NCI-H82 (cell line): ENCODE results near the gene WSCD2.
A peak's percentile ranks its signal among the peaks of the same experiment; 100 is the strongest.
"Not testable (repeated sequence)": the region's sequence is repeated elsewhere in the genome, so short reads cannot be mapped to it uniquely, and the experiment has no call there.

Experiments used
- DNase-seq: peaks from one replicate; lab custom pipeline; 2025; lab: John Stamatoyannopoulos, UW

Gene WSCD2

DNA sequence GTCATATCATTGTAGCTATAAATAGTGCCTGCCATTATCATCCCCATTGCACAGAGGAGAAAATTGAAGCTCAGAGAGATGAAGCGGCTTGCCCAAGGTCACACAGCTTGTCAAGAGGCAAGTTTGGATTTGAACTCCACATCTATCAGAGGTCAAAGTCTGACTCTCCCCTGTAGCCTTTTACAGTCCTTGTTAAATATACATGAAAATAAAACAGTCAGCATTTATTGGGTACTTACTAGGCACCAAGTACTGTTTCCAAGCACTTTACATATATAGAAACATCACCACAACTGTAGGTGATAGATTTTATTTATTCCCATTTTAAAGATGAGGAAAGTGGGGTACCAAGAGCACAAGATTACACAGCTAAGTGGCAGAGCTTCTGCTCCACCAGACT lies 67.2 kb downstream of the WSCD2 start:
- DNase-seq = no peak

GRCh38 chr12:108196921-108197320 lies 67.8 kb downstream of the WSCD2 start:
- no peak for DNase-seq

DNA sequence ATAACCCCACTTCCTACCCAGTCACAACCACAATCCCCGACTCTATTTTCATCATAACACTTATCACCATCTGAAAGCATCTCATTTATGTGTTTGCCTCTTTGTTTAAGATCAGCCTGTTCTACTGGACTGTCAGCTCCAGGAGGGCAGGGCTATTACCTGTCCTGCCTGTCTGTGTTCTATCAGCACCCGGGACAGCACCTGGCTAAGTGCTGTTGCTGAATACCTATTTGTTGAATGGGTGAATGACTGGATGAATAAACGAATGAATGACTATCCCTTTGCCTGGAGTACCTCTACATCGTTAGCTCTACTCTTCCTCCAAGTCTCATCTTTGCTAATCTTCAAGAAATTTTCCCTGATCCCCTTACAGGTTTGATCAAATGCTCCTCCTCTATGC lies 69.0 kb downstream of the WSCD2 start:
- no peak for DNase-seq

DNA sequence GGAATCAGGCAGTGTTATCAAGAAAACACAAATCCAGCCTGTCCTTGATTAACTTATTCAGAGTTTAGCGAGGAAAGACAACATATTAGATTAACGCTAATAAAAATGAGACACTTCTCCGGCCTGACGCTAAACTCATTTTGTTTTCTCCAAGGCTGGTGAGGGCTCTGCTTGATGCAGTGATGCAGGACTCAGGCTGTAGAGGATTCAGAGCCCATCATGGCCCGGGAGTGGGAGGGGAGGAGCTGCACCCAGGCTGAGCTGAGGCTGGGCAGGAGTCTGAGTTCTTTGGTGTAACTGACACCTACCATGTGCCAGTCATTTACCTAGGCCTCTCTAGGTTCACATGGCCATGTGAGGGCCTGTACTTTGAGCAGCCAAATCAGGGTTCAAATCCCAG lies 70.0 kb downstream of the WSCD2 start:
- peak; percentile 48 for DNase-seq

DNA sequence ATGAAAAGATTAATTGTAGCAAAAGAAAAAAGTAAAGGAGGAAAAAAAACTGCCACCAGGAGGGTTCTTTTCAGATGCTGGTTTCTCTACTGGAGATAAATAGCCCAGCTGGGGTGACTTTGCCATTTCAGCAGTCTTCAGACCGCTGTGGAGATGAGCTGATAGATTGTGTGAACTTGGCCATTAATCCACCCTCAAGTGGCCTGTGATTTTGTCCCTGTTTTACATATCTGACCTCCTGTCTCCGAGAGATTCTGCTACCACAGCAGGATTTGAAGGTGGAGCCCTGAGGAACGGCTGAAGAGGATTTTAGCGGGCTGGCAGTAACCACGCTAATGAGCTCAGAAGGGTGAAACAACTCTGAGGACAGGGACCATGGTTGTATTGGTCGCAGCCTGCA lies 72.7 kb downstream of the WSCD2 start:
- DNase-seq = peak; percentile 71

DNA sequence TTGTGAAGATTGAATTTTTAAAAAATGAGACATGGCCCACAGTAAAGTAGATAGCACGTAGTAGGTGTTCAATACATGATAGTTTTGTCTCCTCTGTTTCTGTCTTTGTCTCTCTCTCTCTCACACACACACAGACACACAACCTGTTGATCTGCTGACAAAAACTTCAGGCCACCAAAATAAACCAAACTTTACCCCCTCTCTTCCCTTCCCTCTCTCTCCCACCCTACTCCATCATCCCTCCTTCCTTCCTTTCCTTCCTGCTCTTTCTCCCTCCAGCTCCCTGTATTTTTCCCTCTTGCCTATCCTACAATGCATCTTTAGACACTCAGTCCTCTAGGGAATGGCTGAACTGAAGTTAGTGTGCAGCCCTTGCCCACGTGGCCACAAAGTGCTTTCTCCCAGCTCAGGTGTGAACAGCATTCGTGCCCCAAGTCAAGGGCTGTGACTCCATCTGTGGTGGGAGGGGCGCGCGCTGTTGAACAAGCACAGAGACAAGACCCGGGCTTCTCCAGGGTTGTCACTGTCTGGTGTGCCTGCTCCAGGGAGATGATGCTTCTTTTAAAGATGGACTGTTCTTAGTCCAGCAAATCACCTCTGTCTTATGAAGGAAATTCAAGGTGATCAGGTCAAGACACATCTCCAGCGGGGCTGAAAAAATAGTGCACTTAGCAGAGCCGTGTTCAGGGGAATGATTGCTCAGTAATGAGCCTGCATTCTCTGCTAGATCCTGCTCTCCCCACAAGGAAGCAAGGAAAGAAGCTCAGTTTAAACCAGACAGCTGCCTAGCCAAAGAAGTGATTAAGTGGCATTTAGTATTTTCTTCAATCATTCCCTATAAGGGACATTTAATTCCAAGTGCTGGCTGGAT lies 75.3 kb downstream of the WSCD2 start:
- no peak for DNase-seq

- peak; percentile 37 for DNase-seq
Observed at GRCh38 chr12:108205864-108206263, 76.8 kb downstream of the WSCD2 start.

GRCh38 chr12:108207791-108208730 lies 79.0 kb downstream of the WSCD2 start:
- DNase-seq = no peak

DNA sequence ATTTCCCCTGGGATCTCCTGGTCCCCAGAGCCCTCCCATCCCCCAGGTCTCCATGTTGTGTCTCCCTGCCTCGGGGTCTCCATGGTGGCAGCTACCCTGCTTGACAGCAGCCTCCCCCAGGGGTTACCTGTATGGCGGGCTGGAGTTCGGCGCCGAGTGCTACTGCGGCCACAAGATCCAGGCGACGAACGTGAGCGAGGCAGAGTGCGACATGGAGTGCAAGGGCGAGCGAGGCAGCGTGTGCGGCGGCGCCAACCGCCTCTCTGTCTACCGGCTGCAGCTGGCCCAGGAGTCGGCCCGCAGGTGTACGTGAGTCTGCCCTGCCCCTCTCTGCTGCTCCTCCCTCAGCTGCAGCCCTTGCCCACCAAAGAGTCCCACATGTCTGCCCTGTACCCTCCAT lies 80.9 kb downstream of the WSCD2 start:
- no peak for DNase-seq

GRCh38 chr12:108211157-108211556 lies 82.1 kb downstream of the WSCD2 start:
- peak; percentile 78 for DNase-seq

DNA sequence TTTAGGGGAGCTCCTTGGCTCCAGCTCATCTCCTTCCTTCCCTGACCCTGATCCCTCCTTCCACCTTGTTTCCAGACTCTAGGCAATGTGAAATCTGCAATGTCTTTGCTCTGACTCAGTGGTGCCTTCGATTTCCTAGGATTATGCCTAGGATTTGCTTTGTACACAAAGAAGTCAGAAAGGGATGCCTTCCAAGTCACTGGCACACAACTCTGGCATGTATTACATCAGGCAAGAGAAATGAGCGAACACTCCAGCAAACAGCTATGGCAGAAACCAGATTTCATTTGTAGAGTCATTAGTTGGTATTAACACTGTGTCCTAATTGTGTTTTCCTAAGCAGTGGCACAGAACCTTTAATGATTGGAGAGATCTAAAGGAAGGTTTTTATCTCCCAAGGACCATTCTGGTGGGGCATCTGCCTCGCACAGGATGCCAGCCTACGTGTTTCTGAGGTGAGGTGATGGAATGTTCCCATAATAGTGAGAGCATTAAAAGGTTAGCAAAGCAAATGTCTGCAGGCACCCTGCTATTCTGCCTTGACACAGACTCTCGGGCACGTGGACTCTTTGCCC lies 84.9 kb downstream of the WSCD2 start:
- DNase-seq = no peak

- no peak for DNase-seq
Observed at GRCh38 chr12:108214486-108214885, 85.4 kb downstream of the WSCD2 start.

DNA sequence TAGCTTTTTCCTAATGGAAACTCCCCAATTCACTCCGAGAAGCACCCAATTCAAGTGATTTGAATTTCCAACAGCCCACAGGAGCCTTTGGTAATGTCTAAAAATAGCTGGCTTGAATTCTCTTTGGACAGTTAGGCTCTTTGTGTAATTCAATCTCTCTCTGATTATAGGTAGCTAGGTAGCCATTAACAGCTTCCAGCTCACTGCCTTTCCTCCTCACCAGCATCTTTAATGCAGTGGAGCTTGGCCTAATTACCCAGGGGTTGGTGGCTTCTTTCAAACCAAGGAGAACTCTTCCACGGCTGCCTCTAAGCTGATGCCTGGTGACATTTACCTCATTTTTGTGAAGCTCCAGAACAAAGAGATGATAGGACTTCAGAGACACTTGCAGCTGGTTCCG lies 86.4 kb downstream of the WSCD2 start:
- DNase-seq = no peak

DNA sequence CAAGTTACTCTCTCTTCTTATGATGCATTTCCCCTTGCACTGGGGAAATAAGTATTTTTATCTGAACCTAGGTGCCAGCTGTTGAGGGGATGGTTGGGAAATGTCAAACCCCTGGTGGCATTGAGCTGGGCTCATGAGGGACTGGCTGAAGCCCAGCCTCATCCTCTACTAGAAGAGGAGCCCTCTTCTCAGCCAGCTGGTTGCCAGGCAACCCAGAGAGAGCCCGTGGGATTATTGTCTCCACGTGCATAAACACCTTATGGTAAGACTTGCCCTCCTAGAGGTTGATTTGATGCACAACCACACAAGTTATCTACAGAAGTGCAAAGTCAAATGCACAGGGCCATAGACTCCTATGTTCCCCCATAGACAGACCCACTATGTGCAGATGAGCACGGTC lies 89.8 kb downstream of the WSCD2 start:
- peak; percentile 88 for DNase-seq

DNA sequence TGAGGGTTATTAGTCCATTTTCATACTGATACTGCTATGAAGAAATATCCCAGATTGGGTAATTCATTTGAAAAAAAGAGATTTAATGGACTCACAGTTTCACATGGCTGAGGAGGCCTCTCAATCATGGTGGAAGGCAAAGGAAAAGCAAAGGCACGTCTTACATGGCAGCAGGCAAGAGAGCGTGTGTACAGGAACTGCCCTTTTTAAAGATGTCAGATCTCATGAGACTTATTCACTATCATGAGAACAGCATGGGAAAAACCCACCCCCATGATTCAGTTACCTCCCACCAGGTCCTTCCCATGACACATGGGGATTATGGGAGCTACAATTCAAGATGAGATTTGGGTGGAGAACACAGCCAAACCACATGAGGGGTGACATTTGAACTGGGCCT lies 96.0 kb downstream of the WSCD2 start:
- DNase-seq = not testable (repeated sequence)

- no peak for DNase-seq
Observed at GRCh38 chr12:108226866-108227265, 97.8 kb downstream of the WSCD2 start.

GRCh38 chr12:108228746-108229145 lies 99.7 kb downstream of the WSCD2 start:
- DNase-seq = no peak

- no peak for DNase-seq
Observed at GRCh38 chr12:108231109-108231905, 102.2 kb downstream of the WSCD2 start.

GRCh38 chr12:108231909-108232434 lies 102.9 kb downstream of the WSCD2 start:
- peak; percentile 34 for DNase-seq

- DNase-seq = no peak
Observed at GRCh38 chr12:108232565-108232964, 103.5 kb downstream of the WSCD2 start.

DNA sequence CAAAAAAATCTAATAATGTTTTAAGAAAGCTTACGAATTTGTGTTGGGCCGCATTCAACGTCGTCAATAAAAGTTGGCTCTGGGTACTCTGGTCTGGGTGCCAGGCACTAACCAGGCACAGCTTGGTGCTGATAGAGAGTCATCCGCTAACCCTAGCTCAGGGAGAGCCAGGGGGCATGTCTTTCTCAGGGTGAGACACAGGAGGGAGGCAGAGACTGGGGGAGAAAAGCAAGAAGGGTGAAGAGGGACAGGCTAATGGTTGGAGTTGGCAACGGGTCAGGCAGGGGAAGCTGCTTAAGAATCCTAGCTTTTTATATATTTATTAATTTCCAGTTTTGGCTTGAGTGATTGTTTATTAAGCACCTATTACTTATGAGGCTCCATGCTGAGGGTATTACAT lies 105.1 kb downstream of the WSCD2 start:
- DNase-seq = peak; percentile 47
